Measurements from ENCODE around the gene SLAIN1. TPM values are rescaled to one million over a fixed set of nuclear protein-coding genes. Genes with fewer than 3 reads are reported as not detected.

SLAIN1 gene
- total and polyA plus RNA-seq, 2 donors (not counting 3 experiments of a cell fraction or from before 2014, with no cell fraction given): 4.1 to 4.3 TPM

- H4K20me1 ChIP-seq (replicated peaks; ENCODE audit: control insufficient read depth, extremely low read depth, insufficient read depth, low read length): no peaks in the 10 kb centered on the region
- H3K9me1 ChIP-seq (replicated peaks; ENCODE audit: control insufficient read depth, extremely low read depth, insufficient read depth, low read length): no peaks in the 10 kb centered on the region
- no peak overlapping the region for H3K27ac ChIP-seq (ENCODE audit: insufficient read depth, low read depth, low read length)
- H2AFZ ChIP-seq (ENCODE audit: low read depth, low read length): no peak overlapping the region
- H3K79me2 ChIP-seq (ENCODE audit: control insufficient read depth, insufficient read depth, low read length): no peaks in the 10 kb centered on the region
- no peaks in the 10 kb centered on the region for H3K9me3 ChIP-seq (replicated peaks; ENCODE audit: control insufficient read depth, insufficient read depth, low read length)
- intact Hi-C loops (cut with micrococcal nuclease): no loop called here
- DNase-seq (ENCODE audit: low read depth, low spot score): no peak
- FAIRE-seq: no peak
- no TSS peak for BruUV-seq (replicated peaks)
- no peaks in the 10 kb centered on the region for H3K27me3 ChIP-seq (ENCODE audit: control insufficient read depth in 2 of 2, insufficient read depth in 2 of 2, low read length in 2 of 2)
- H3K4me2 ChIP-seq (ENCODE audit: insufficient read depth, low read length): no peak overlapping the region
- H3K4me1 ChIP-seq (ENCODE audit: control insufficient read depth, extremely low read depth, insufficient read depth, low read length): no peaks in the 10 kb centered on the region
- TF ChIP-seq FOS (IDR thresholded peaks at IDR 0.05; ENCODE audit: borderline replicate concordance, insufficient read depth, low read length) (no peak), CTCF (IDR thresholded peaks at IDR 0.05; ENCODE audit: extremely low read depth in 1 of 2, insufficient read depth in 1 of 2, low read depth in 1 of 2, low read length in 2 of 2) (no peak), MAX (IDR thresholded peaks at IDR 0.05; ENCODE audit: insufficient read depth, insufficient read length) (no peak)
- ChIA-PET CTCF (no interaction called here), POLR2A (no interaction called here)
- H3K9ac ChIP-seq (replicated peaks; ENCODE audit: extremely low read depth, insufficient read depth, low read length): no peak overlapping the region
- no peaks in the 10 kb centered on the region for H3K36me3 ChIP-seq (ENCODE audit: control insufficient read depth in 2 of 2, extremely low read depth in 1 of 2, insufficient read depth in 2 of 2, low read length in 2 of 2)
- dilution Hi-C loops (cut with MboI; ENCODE audit: extremely low pct_ligation_motif_present, low sequenced_read_pairs): no loop called here
- H3K4me3 ChIP-seq (replicated peaks in 1 of 3; ENCODE audit: insufficient read depth in 1 of 3, low read depth in 1 of 3, low read length in 3 of 3): no peak overlapping the region
Measured at GRCh38 chr13:77678691-77679235, 18.7 kb upstream of the SLAIN1 start.

DNA sequence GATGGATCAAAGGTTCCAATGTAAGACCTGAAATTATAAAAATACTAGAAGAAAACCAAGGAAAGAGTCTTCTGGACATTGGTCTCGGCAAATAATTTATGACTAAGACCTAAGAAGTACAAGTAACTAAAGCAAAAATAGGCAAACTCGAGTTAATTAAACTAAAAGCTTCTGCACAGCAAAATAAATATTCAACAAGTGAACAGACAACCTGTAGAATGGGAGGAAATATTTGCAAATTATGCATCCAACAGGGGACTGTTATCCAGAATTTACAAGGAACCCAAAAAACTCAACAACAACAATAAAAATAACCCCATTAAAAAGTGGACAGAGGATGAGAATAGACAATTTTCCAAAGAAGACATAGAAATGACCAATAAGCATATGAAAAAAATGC is 9.7 kb upstream of the SLAIN1 start:
- dilution Hi-C loops (cut with MboI; ENCODE audit: extremely low pct_ligation_motif_present, low sequenced_read_pairs) (no loop called here), intact Hi-C loops (cut with micrococcal nuclease) (no loop called here)
- no peak overlapping the region for H3K4me3 ChIP-seq (replicated peaks in 1 of 3; ENCODE audit: insufficient read depth in 1 of 3, low read depth in 1 of 3, low read length in 3 of 3)
- no peak overlapping the region for H3K27ac ChIP-seq (ENCODE audit: insufficient read depth, low read depth, low read length)
- no peaks in the 10 kb centered on the region for H3K36me3 ChIP-seq (ENCODE audit: control insufficient read depth in 2 of 2, extremely low read depth in 1 of 2, insufficient read depth in 2 of 2, low read length in 2 of 2)
- BruUV-seq (replicated peaks): no TSS peak
- H3K4me2 ChIP-seq (ENCODE audit: insufficient read depth, low read length): no peak overlapping the region
- no peaks in the 10 kb centered on the region for H3K9me3 ChIP-seq (replicated peaks; ENCODE audit: control insufficient read depth, insufficient read depth, low read length)
- H3K9ac ChIP-seq (replicated peaks; ENCODE audit: extremely low read depth, insufficient read depth, low read length): no peak overlapping the region
- CTCF ChIA-PET: no interaction called here
- no peaks in the 10 kb centered on the region for H3K27me3 ChIP-seq (ENCODE audit: control insufficient read depth in 2 of 2, insufficient read depth in 2 of 2, low read length in 2 of 2)
- no peaks in the 10 kb centered on the region for H3K79me2 ChIP-seq (ENCODE audit: control insufficient read depth, insufficient read depth, low read length)
- H4K20me1 ChIP-seq (replicated peaks; ENCODE audit: control insufficient read depth, extremely low read depth, insufficient read depth, low read length): no peaks in the 10 kb centered on the region
- DNase-seq (ENCODE audit: low read depth, low spot score) (no peak), FAIRE-seq (no peak)
- H3K4me1 ChIP-seq (ENCODE audit: control insufficient read depth, extremely low read depth, insufficient read depth, low read length): no peaks in the 10 kb centered on the region
- no peaks in the 10 kb centered on the region for H3K9me1 ChIP-seq (replicated peaks; ENCODE audit: control insufficient read depth, extremely low read depth, insufficient read depth, low read length)
- H2AFZ ChIP-seq (ENCODE audit: low read depth, low read length): no peak overlapping the region
- TF ChIP-seq POLR2A (IDR thresholded peaks at IDR 0.05; ENCODE audit: low read depth, low read length): no peak
- no peak for TF ChIP-seq MYC (IDR thresholded peaks at IDR 0.05; ENCODE audit: low read depth, low read length)
- TF ChIP-seq JUN (IDR thresholded peaks at IDR 0.05; ENCODE audit: borderline replicate concordance, insufficient read depth, insufficient read length, low read depth): no peak
- TF ChIP-seq FOS (IDR thresholded peaks at IDR 0.05; ENCODE audit: borderline replicate concordance, insufficient read depth, low read length): no peak
- TF ChIP-seq EZH2 (IDR thresholded peaks at IDR 0.05; ENCODE audit: borderline replicate concordance, low read depth, low read length, severe bottlenecking): no peak
- TF ChIP-seq POLR2AphosphoS5 (IDR thresholded peaks at IDR 0.05; ENCODE audit: insufficient read depth, low read depth, low read length): no peak
- TF ChIP-seq MAX (IDR thresholded peaks at IDR 0.05; ENCODE audit: insufficient read depth, insufficient read length): no peak
- TF ChIP-seq CTCF (IDR thresholded peaks at IDR 0.05; ENCODE audit: extremely low read depth in 1 of 2, insufficient read depth in 1 of 2, low read depth in 1 of 2, low read length in 2 of 2): no peak
- POLR2A ChIA-PET: no interaction called here
